Mammary epithelial cell (primary cell): ENCODE measurements around the gene CITED4.

Experiments used
- CTCF ChIP-seq, 2 donors: IDR thresholded peaks in 1 of 2; conservative IDR thresholded peaks in 1 of 2; 2 replicates each; pipeline ENCODE4 v1.5.1; 2011 to 2012; ENCODE audit warnings: inconsistent platforms in 2 of 2, low read length in 2 of 2, mild to moderate bottlenecking in 2 of 2, control low read depth in 1 of 2, low read depth in 1 of 2; ENCODE audit not compliant: insufficient read depth in 1 of 2; ENCODE audit errors: extremely low read depth in 1 of 2
- EZH2 ChIP-seq: IDR thresholded peaks from 2 replicates; pipeline ENCODE4 v1.6.1; 2012; ENCODE audit warnings: low read length, inconsistent platforms, borderline replicate concordance

- TF ChIP-seq CTCF (conservative IDR thresholded peaks at IDR 0.05 in 1 of 2, IDR thresholded peaks at IDR 0.05 in 1 of 2; ENCODE audit: extremely low read depth in 1 of 2, insufficient read depth in 1 of 2, low read depth in 1 of 2, low read length in 2 of 2) (no peak), EZH2 (no peak)
Observed at GRCh38 chr1:40820251-40820797, 41.8 kb downstream of the CITED4 start.
